HEK293 (cell line): Measurements from ENCODE around the gene RASSF1.

Experiments used
- CTCF ChIA-PET: fragments of 350-600 bp; formaldehyde crosslinking; extraction: SDS; loops from one replicate; lab custom pipeline; 2021; ENCODE audit warnings: antibody characterized with exemption; lab: Yijun Ruan, JAX
- POLR2A ChIA-PET: fragments of 300-600 bp; formaldehyde crosslinking; extraction: SDS; loops from one replicate; lab custom pipeline; 2020; ENCODE audit warnings: antibody characterized with exemption, inconsistent platforms; lab: Yijun Ruan, JAX
- H3K27ac ChIP-seq: fragments of 200-500 bp; sonication (Bioruptor generic); 2 replicates; pipeline ENCODE4 v1.5.1; 2014; ENCODE audit warnings: low read depth, low read length, control low read depth, inconsistent platforms; ENCODE audit errors: extremely low read depth
- H3K36me3 ChIP-seq, 2 experiments: fragments of 200-500 bp in 1 of 2; sonication (Bioruptor generic) in 1 of 2; 1 replicate in 1 of 2; 2 replicates in 1 of 2; pipeline ENCODE4 v1.5.1; 2014 to 2017; ENCODE audit warnings: inconsistent platforms in 2 of 2, low read length in 2 of 2; ENCODE audit not compliant: control insufficient read depth in 2 of 2, insufficient read depth in 1 of 2
- H3K4me1 ChIP-seq: fragments of 200-500 bp; sonication (Bioruptor generic); 2 replicates; pipeline ENCODE4 v1.5.1; 2014; ENCODE audit warnings: mild to moderate bottlenecking, low read length, inconsistent platforms; ENCODE audit not compliant: control insufficient read depth, insufficient read depth
- H3K4me3 ChIP-seq: 2 replicates; pipeline ENCODE4 v1.5.1; 2011; ENCODE audit warnings: low read depth, mild to moderate bottlenecking, control low read depth, low read length, moderate library complexity
- H3K9me3 ChIP-seq: fragments of 200-500 bp; sonication (Bioruptor generic); 2 replicates; pipeline ENCODE4 v1.5.1; 2014; ENCODE audit warnings: low read depth, low read length, inconsistent platforms; ENCODE audit not compliant: control insufficient read depth, insufficient read depth
- ELK4 ChIP-seq: IDR thresholded peaks from 2 replicates; pipeline ENCODE4 v1.6.1; 2011; ENCODE audit warnings: mild to moderate bottlenecking, low read depth, low read length, borderline replicate concordance
- GFI1B ChIP-seq: fragments of 450-650 bp; formaldehyde crosslinking; IDR thresholded peaks from 2 replicates; pipeline ENCODE4 v1.5.1; 2016; ENCODE audit warnings: missing biosample characterization, missing genetic modification characterization
- MEIS1 ChIP-seq: sonication (generic); formaldehyde crosslinking; IDR thresholded peaks from 2 replicates; pipeline ENCODE4 v1.8.1; 2022; ENCODE audit warnings: missing genetic modification reagents, mild to moderate bottlenecking, borderline replicate concordance
- SETDB1 ChIP-seq: IDR thresholded peaks from one replicate; pipeline ENCODE4 v1.6.1; 2017; ENCODE audit warnings: mild to moderate bottlenecking, low read length, moderate library complexity, mixed read lengths; ENCODE audit not compliant: insufficient read length
- YY2 ChIP-seq: fragments of 450-650 bp; formaldehyde crosslinking; IDR thresholded peaks from 2 replicates; pipeline ENCODE4 v1.5.1; 2016; ENCODE audit warnings: missing biosample characterization, missing genetic modification characterization
- ZBTB1 ChIP-seq: fragments of 450-650 bp; formaldehyde crosslinking; IDR thresholded peaks from 2 replicates; pipeline ENCODE4 v1.5.1; 2016; ENCODE audit warnings: missing biosample characterization, missing genetic modification characterization
- ZBTB21 ChIP-seq: fragments of 450-650 bp; formaldehyde crosslinking; IDR thresholded peaks from 2 replicates; pipeline ENCODE4 v1.5.1; 2017; ENCODE audit warnings: missing biosample characterization, missing genetic modification characterization
- ZEB2 ChIP-seq: fragments of 450-650 bp; formaldehyde crosslinking; IDR thresholded peaks from 2 replicates; pipeline ENCODE4 v1.5.1; 2016; ENCODE audit warnings: missing biosample characterization, missing genetic modification characterization
- ZFP37 ChIP-seq: fragments of 450-650 bp; formaldehyde crosslinking; IDR thresholded peaks from 2 replicates; pipeline ENCODE4 v1.5.1; 2016; ENCODE audit warnings: missing biosample characterization, missing genetic modification characterization
- ZFP69B ChIP-seq: fragments of 450-650 bp; formaldehyde crosslinking; IDR thresholded peaks from 2 replicates; pipeline ENCODE4 v1.5.1; 2016; ENCODE audit warnings: missing biosample characterization, missing genetic modification characterization
- ZNF140 ChIP-seq: fragments of 450-650 bp; formaldehyde crosslinking; IDR thresholded peaks from 2 replicates; pipeline ENCODE4 v1.5.1; 2016; ENCODE audit warnings: missing biosample characterization, missing genetic modification characterization
- ZNF146 ChIP-seq: fragments of 450-650 bp; formaldehyde crosslinking; IDR thresholded peaks from 2 replicates; pipeline ENCODE4 v1.5.1; 2016; ENCODE audit warnings: missing biosample characterization, missing genetic modification characterization
- ZNF169 ChIP-seq: fragments of 450-650 bp; formaldehyde crosslinking; IDR thresholded peaks from 2 replicates; pipeline ENCODE4 v1.5.1; 2016; ENCODE audit warnings: missing biosample characterization, missing genetic modification characterization
- ZNF211 ChIP-seq: fragments of 450-650 bp; formaldehyde crosslinking; IDR thresholded peaks from 2 replicates; pipeline ENCODE4 v1.5.1; 2016; ENCODE audit warnings: low read depth, missing biosample characterization, missing genetic modification characterization
- ZNF274 ChIP-seq, 2 experiments: fragments of 200-500 bp in 1 of 2; fragments of 450-650 bp in 1 of 2; sonication (Bioruptor generic) in 1 of 2; formaldehyde crosslinking in 1 of 2; IDR thresholded peaks; 2 replicates each; pipeline versions ENCODE4 v1.5.1 to v1.6.1; 2014 to 2016; ENCODE audit warnings: borderline replicate concordance in 1 of 2, inconsistent platforms in 1 of 2, low read length in 1 of 2, missing biosample characterization in 1 of 2, missing genetic modification characterization in 1 of 2
- ZNF324 ChIP-seq: fragments of 450-650 bp; formaldehyde crosslinking; IDR thresholded peaks from 2 replicates; pipeline ENCODE4 v1.5.1; 2016; ENCODE audit warnings: missing biosample characterization, missing genetic modification characterization
- ZNF354C ChIP-seq: fragments of 450-650 bp; formaldehyde crosslinking; IDR thresholded peaks from 2 replicates; pipeline ENCODE4 v1.5.1; 2016; ENCODE audit warnings: missing biosample characterization, missing genetic modification characterization, low read depth, borderline replicate concordance
- ZNF488 ChIP-seq: fragments of 450-650 bp; formaldehyde crosslinking; IDR thresholded peaks from 2 replicates; pipeline ENCODE4 v1.5.1; 2016; ENCODE audit warnings: missing biosample characterization, missing genetic modification characterization
- ZNF600 ChIP-seq: fragments of 450-650 bp; formaldehyde crosslinking; IDR thresholded peaks from 2 replicates; pipeline ENCODE4 v1.5.1; 2016; ENCODE audit warnings: missing biosample characterization, missing genetic modification characterization
- ZNF660 ChIP-seq: fragments of 450-650 bp; IDR thresholded peaks from 2 replicates; pipeline ENCODE4 v1.5.1; 2018; ENCODE audit warnings: missing biosample characterization, mild to moderate bottlenecking, missing genetic modification characterization
- ZNF747 ChIP-seq: fragments of 450-650 bp; formaldehyde crosslinking; IDR thresholded peaks from 2 replicates; pipeline ENCODE4 v1.5.1; 2016; ENCODE audit warnings: missing biosample characterization, missing genetic modification characterization
- ZNF76 ChIP-seq: fragments of 450-650 bp; formaldehyde crosslinking; IDR thresholded peaks from 2 replicates; pipeline ENCODE4; 2016; ENCODE audit warnings: low read depth, missing biosample characterization, missing genetic modification characterization, borderline replicate concordance
- ZNF776 ChIP-seq: fragments of 450-650 bp; formaldehyde crosslinking; IDR thresholded peaks from 2 replicates; pipeline ENCODE4 v1.5.0; 2017; ENCODE audit warnings: missing biosample characterization, missing genetic modification characterization, borderline replicate concordance
- ZNF791 ChIP-seq: fragments of 450-650 bp; formaldehyde crosslinking; IDR thresholded peaks from 2 replicates; pipeline ENCODE4 v1.5.1; 2016; ENCODE audit warnings: missing biosample characterization, missing genetic modification characterization
- TF ChIP-seq, protein P1 (sequence below): sonication (generic); formaldehyde crosslinking; IDR thresholded peaks from 2 replicates; pipeline ENCODE4 v1.8.1; 2022; ENCODE audit warnings: mild to moderate bottlenecking, moderate library complexity, missing genetic modification reagents
- TF ChIP-seq, protein P2 (sequence below): fragments of 450-650 bp; formaldehyde crosslinking; IDR thresholded peaks from 2 replicates; pipeline ENCODE4 v1.5.1; 2016; ENCODE audit warnings: missing biosample characterization, missing genetic modification characterization

RASSF1 gene

GRCh38 chr3:50319894-50320625 lies 20.6 kb downstream of the RASSF1 start:
- H3K4me1 ChIP-seq, result peaks cover 7% of the 10 kb centered on the region; the same call in 1 of the 2 replicates
- peak overlapping the region; percentile 62 for H3K4me3 ChIP-seq
- ChIA-PET POLR2A (interaction anchor here (1.4 to 3.6 kb wide), 3 partner anchors 11 to 28 kb away, joined by 3 to 17 read pairs (median 12); partner anchors contain the start of gene IFRD2), CTCF (interaction anchor here (1.0 kb wide), 1 partner anchor 14 kb away, joined by 3 read pairs; no protein-coding TSS in a partner anchor)
- H3K27ac ChIP-seq, result no peak overlapping the region
- no peaks in the 10 kb centered on the region for H3K9me3 ChIP-seq
- H3K36me3 ChIP-seq, result peaks cover 0 to 53% of the 10 kb centered on the region in 2 experiments; a peak in 1 of 3 replicates
- TF ChIP-seq ELK4 (no peak), ZNF776 (tag by site-specific recombination) (no peak), ZFP37 (tag by site-specific recombination) (no peak)

DNA sequence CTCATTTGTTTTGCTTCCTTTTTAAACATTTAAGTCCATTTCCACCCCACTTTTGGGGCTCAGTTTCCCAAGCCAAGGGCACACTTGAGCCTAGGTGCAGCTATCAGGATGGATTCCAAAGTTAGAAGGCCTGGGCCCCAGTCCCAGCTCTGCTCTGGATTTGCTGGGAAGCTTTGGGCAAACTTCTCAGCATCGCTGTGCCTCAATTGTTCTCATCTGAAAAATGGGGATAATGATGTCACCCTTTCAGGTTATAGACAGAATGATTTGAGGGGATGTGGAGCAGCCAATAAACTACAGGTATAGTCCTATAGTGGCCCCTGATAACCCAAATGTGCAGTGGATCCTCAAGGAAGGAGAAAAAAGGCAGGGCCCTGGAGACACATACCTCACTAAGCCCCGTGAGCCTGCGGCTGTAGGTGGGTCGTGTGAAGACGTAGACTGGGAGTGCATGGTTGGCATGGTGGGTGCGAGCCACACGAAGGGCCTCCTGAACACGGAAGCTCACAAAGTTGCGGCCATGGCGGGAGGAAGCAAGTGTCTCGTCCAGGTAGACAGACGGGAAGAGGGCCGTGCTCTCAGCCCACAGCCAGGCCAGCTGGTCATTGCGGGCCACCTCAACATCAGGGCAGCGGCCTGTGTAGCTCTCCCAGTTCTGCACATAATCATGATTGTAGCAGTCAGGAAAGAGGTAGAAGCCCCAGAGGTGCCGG lies 21.3 kb downstream of the RASSF1 start:
- POLR2A ChIA-PET, result interaction anchor here (2.7 to 3.6 kb wide), 2 partner anchors 17 to 27 kb away, joined by 12 read pairs; partner anchors contain the start of gene IFRD2
- Histone ChIP-seq H3K36me3 (peaks cover 0 to 48% of the 10 kb centered on the region in 2 experiments; a peak in 1 of 3 replicates), H3K27ac (no peak overlapping the region), H3K9me3 (no peaks in the 10 kb centered on the region)
- TF ChIP-seq ZNF354C (tag by site-specific recombination), result no peak
- no peak for TF ChIP-seq ZNF324 (tag by site-specific recombination)
- TF ChIP-seq, protein P1, sequence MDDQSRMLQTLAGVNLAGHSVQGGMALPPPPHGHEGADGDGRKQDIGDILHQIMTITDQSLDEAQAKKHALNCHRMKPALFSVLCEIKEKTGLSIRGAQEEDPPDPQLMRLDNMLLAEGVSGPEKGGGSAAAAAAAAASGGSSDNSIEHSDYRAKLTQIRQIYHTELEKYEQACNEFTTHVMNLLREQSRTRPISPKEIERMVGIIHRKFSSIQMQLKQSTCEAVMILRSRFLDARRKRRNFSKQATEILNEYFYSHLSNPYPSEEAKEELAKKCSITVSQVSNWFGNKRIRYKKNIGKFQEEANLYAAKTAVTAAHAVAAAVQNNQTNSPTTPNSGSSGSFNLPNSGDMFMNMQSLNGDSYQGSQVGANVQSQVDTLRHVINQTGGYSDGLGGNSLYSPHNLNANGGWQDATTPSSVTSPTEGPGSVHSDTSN (CRISPR knock-in tag), result no peak
- no peak for TF ChIP-seq ZEB2
- TF ChIP-seq, protein P2, sequence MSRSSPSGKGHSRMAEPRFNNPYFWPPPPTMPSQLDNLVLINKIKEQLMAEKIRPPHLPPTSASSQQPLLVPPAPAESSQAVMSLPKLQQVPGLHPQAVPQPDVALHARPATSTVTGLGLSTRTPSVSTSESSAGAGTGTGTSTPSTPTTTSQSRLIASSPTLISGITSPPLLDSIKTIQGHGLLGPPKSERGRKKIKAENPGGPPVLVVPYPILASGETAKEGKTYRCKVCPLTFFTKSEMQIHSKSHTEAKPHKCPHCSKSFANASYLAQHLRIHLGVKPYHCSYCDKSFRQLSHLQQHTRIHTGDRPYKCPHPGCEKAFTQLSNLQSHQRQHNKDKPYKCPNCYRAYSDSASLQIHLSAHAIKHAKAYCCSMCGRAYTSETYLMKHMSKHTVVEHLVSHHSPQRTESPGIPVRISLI, result no peak
- TF ChIP-seq SETDB1, result no peak
- no peak for TF ChIP-seq ZNF146 (tag by site-specific recombination)
- TF ChIP-seq ZNF274 (IDR thresholded peaks at IDR 0.05; ENCODE audit: low read length), result no peak
- no peak for TF ChIP-seq ZNF274 (tag by site-specific recombination; IDR thresholded peaks at IDR 0.05; ENCODE audit: borderline replicate concordance)
- TF ChIP-seq, all 188 proteins: peak for 0
- Histone ChIP-seq H3K4me3 (no peak overlapping the region), H3K4me1 (peaks cover 7% of the 10 kb centered on the region; the same call in 1 of the 2 replicates)
- CTCF ChIA-PET, result interaction anchor here (0.6 to 1.2 kb wide), 3 partner anchors 20 to 779 kb away, joined by 3 to 4 read pairs (median 3); no protein-coding TSS in a partner anchor

DNA sequence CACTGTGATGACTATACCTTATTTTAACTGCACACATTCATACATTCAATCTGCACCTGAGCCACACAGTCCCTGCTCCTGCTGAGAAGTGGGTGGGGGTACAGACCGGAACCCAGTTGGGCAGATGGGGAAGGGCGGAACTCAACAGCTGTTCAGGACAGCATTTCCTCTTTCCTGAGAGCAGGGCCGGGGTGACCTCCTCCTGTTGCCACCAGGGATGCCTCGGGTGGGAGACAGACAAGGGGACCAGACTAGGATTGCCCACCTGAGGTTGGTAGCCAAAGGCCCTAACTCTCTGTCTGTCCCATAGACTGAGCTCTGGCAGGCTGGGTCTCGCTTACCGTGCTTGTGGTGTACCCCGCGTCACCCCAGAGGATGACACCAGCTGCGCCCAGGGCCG lies 22.0 kb downstream of the RASSF1 start:
- Histone ChIP-seq H3K27ac (no peak overlapping the region), H3K36me3 (peaks cover 0 to 41% of the 10 kb centered on the region in 2 experiments; a peak in 1 of 3 replicates), H3K9me3 (no peaks in the 10 kb centered on the region), H3K4me1 (peaks cover 7% of the 10 kb centered on the region; the same call in 1 of the 2 replicates), H3K4me3 (no peak overlapping the region)
- CTCF ChIA-PET, result interaction anchor here (0.6 to 1.2 kb wide), 2 partner anchors 44 to 779 kb away, joined by 3 read pairs; no protein-coding TSS in a partner anchor
- POLR2A ChIA-PET, result interaction anchor here (2.7 to 3.6 kb wide), 2 partner anchors 18 to 27 kb away, joined by 12 read pairs; partner anchors contain the start of gene IFRD2
- no peak for TF ChIP-seq ZBTB1 (tag by site-specific recombination)
- TF ChIP-seq GFI1B (tag by site-specific recombination), result no peak
- TF ChIP-seq ZNF600 (tag by site-specific recombination), result no peak
- no peak for TF ChIP-seq ZNF488 (tag by site-specific recombination)
- no peak for TF ChIP-seq ZNF747
- no peak for TF ChIP-seq ZNF660 (tag by site-specific recombination)
- TF ChIP-seq YY2 (tag by site-specific recombination), result no peak
- TF ChIP-seq ZNF211 (tag by site-specific recombination), result no peak
- TF ChIP-seq ZNF791 (tag by site-specific recombination), result no peak
- TF ChIP-seq MEIS1 (CRISPR knock-in tag), result no peak
- no peak for TF ChIP-seq ZNF140 (tag by site-specific recombination)
- no peak for TF ChIP-seq ZNF76 (tag by site-specific recombination)
- no peak for TF ChIP-seq ZFP69B (tag by site-specific recombination)
- TF ChIP-seq ZNF169 (tag by site-specific recombination), result no peak
- TF ChIP-seq ZBTB21, result no peak
